ENCODE measurements around the gene AHCY.
"Not testable (repeated sequence)": the region's sequence is repeated elsewhere in the genome, so short reads cannot be mapped to it uniquely, and the experiment has no call there.

Gene AHCY

DNA sequence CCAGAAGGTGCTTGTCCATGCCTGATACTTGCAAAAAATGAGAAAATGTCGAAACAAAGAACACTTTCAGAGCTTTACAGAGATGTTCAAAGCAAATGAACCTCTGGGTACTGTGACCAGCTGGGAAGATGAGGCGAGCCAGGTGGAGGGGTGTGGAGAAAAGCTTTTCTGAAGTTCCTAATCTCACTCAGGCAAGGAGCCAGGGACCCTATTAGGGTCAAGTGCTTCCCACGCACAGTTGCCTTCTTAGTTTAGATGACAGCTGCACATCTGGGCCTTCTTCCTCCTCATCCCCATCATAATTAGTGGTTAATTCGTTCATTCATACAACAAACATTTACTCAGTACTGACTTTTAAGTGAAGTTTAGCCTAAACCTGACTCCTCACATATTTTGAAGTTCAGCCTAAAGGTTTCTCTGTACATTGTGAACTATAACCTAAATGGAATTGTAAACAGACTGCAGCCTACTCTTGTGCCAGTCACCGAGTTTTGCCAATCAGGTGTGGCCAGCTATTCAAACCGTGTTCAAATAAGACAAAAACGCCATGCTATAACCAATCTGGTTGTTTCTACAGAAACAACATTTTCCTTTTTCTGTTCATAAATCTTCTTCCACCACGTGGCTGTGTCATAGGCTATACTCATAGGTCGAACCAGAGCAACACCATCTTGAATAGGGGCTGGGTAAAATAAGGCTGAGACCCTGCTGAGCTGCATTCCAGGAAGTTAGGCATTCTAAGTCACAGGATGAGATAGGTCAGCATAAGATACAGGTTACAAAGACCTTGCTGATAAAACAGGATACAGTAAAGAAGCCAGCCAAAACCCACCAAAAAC lies 19.3 kb upstream of the AHCY start:
- no peak for DNase-seq (ENCODE audit: low spot score)

DNA sequence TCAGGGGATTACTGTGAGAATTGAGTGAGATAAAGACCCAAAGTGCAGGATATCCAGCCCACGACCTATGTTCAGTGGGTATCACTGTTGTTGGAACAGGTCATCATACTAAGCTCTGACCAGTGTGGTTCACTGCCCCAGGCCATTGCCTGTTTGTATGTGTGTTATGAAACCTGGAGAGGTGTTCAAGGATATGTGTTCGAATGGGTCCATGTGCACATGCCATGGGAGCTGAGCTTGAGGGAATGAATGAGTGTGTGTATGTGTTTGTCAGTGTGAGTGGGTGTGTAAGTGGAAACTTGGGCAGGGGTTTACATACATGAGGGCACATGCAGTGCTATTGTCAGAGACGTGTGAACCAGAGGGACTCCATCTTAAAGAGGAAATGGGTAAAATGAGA lies 17.7 kb upstream of the AHCY start:
- DNase-seq (ENCODE audit: low spot score) = no peak

DNA sequence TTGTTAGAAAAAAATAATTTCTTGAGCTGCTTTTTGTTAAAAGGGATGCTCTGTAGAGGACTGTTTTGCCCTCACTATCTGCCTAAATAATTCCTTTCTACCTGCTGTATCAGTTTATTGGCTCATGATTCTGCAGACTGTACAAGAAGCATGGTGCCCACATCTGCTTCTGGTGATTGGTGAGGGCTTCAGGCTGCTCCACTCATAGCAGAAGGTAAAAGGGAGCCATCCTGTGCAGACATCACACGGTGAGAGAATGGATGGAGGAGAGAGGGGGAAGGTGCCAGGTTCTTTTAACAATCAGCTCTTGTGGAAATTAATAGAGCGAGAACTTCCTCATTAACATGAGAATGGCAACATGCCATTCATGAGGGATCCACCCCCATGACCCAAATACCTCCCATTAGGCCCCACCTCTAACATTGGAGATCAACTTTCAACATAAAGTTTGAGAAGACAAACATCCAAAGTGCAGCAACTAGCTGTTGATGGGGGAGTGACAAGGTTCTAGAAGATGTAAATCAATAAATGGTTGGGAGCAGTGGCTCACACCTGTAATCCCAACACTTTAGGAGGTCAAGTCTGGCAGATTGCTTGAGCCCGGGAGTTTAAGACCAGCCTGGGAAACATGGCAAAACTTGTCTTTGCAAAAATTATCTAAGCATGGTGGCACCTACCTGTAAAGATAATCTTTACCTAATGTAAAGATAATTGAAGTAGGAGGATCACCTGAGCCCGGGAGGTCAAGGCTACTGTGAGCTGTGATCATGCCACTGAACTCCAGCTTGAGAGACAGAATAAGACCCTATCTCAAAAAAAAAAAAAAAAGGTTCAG lies 15.7 kb upstream of the AHCY start:
- no peak for DNase-seq (ENCODE audit: low spot score)

DNA sequence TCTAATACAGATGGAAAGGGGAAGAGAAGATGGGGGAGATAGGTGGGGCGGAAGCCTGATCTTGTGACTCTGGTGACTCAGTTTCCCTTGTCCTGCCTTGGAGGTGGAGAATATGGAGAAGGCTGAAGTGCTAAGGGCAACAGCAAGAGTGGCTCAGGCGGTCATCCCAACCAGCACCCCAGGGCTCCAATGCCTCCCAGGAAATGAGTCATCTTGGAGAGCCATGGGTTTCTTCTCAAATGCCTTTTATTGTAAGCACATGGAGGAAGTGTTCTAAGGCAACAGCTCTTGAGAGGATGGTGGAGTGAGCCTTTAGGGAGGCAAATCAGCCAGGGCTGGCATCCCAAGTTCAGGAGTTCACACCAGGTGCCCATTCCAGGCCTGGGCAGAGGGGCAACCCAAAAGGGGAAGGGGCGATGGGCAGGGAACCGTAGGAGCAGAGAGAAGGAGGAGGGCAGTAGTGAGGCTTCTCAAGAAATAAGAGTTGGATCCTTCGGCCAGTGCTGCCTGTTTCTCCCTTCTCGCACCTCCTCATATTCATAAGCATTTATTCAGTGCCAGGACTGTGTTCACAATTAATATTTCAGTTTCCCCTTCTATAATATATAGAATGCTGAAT lies 13.2 kb upstream of the AHCY start:
- DNase-seq (ENCODE audit: low spot score) = no peak

DNA sequence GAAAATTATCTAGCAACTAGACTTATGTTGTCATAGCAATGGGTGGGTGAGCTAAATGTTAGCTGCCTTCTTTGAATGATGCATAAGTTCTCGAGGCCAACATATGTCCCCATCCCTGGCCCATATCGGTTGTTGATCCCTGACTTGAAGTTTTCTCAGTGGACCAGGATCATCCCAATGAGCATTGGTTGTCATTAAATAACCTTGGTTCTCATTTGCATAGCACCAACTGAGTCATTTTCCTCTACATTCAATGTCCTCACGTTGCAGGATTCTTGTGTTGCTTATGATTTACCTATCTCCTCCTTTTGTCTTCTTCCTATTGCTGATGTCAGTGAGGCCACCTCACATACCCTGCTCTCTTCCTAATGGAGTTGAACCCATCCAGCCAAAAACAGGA lies 12.1 kb upstream of the AHCY start:
- DNase-seq (ENCODE audit: low spot score) = no peak

DNA sequence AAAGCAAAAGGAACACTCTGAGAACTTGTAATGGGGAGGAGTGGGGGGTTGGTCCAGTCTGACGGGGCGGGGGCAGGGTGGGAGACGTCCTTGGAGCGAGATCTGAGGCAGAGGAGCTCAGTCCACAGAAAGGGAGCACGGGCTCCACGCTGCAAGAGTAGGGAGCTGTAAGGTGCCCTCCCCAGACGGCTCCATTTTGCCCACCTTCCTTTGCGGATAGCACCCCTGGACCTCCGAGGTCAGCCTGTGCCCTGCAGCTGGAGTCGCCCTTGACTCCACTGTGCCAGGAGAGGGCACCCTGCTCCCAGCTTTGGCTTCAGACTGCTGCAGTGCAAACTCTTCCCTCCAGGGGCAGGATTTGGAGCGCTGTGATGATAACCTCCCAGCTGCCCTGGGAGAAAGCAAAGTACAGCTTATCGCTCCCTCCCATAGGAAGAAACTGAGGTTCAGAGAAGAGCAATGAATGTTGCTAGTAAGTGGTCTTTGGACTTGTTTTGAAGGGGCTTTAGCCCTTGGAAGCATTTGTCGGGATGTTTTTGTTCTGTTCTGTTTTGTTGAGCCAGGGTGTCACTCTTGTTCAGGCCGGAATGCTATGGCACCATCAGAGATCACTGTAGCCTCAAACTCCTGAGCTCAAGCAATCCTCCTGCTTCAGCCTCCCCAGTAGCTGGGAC lies 9.5 kb upstream of the AHCY start:
- DNase-seq (ENCODE audit: low spot score) = peak; percentile 76

DNA sequence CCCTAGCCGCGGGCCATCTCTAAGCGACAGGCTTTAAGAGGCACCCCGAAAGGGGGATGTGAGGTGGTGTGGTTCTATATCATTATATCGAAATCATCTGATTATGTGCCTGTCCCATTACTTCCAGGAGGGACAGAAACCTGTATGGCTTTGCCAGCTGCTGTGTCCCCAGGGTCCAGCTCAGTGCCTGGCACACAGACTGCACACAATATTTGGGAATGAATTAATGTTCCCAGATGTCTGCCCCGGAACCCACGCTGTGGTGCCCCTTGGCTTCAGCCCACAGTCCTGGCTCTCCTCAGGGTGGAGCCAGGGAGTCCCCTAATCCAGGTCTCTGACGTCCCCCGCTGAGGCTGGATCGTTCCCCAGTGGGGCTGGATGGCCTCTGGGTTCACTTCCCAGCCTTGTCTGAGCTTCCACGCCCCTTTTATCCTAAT lies 8.9 kb upstream of the AHCY start:
- DNase-seq (ENCODE audit: low spot score) = no peak

DNA sequence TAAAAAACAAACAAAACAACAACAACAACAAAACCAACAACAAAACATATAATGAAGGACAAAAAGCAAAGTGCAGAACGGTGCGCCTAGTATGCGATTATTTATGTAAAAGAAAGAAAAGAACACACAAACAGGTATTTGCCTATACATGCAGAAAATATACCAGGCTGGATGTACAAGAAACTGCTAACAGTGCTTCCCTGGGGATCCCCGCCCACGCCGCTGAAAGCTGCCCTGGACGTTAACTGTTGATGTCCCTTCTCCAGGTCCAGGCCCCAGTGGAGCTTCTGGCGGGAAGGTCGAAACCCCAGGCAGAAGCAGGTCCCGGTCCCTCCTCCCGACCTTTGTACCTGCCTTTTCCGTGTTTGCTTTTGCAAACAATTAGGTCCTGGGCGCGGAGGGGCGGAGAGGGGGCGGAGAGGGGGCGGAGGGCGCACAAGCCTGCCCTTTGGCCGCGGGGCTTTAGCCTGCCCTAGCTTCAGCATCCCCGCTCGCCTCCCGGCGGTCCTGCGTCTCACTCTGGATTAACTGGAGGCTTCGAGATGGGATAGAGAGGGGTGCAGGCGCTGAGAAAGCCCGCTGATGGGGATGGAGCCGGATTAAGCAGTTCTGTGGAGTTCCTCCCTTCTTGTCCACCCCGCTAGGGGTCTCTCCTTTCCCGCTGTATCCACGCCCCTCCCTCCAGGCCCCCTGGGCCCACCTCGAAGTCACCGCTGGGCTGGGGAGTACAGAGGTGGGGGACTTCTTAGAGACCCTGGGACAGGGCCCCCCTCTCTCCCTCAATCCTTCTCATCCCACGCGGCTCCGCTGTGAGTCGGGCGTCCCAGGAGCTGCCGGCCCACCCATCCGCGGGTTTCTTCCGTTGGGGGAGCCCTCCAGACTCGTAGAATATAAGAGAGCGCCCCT lies 8.2 kb upstream of the AHCY start:
- DNase-seq (ENCODE audit: low spot score) = peak; percentile 87

DNA sequence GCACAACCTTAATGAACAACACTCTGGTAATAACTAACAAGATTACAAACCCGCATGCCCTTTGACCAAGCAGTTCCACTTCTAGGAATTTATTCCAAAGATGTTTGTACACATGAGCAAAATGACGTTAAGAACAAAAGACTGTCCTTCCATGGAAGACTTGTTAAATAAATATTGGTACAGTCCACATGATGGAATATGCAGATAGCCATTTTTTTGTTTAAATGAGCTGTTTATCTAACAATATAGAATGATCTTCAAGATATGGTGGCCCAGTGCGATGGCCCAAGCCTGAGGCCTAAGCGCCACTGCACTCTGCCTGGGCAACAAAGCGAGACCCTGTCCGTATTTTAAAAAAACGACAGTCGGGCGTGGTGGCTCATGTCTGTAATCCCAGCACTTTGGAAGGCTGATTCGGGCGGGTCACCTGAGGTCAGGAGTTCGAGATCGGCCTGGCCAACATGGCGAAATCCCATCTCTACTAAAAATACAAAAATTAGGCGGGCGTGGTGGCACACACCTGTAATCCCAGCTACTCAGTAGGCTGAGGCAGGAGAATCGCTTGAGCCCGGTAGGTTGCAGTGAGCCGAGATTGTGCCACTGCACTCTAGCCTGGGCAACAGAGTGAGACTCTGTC lies 7.4 kb upstream of the AHCY start:
- DNase-seq (ENCODE audit: low spot score) = no peak

DNA sequence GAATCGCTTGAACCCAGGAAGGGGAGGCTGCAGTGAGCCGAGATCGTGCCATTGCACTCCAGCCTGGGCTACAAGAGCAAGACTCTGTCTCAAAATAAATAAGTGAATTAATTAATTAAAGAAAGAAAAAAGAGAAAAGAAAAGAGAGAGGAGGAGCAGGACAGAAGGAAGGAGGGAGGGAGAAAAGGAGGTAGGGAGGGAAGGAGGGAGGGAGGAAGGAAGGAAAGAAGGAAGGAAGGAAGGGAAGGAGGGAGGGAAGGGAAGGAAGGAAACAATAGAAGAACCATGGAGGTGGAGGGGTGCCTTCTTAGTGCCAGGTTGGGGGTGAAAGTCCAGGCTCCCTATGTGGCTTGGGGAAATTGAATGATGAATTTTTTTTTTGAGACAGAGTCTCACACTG lies 6.5 kb upstream of the AHCY start:
- no peak for DNase-seq (ENCODE audit: low spot score)

DNA sequence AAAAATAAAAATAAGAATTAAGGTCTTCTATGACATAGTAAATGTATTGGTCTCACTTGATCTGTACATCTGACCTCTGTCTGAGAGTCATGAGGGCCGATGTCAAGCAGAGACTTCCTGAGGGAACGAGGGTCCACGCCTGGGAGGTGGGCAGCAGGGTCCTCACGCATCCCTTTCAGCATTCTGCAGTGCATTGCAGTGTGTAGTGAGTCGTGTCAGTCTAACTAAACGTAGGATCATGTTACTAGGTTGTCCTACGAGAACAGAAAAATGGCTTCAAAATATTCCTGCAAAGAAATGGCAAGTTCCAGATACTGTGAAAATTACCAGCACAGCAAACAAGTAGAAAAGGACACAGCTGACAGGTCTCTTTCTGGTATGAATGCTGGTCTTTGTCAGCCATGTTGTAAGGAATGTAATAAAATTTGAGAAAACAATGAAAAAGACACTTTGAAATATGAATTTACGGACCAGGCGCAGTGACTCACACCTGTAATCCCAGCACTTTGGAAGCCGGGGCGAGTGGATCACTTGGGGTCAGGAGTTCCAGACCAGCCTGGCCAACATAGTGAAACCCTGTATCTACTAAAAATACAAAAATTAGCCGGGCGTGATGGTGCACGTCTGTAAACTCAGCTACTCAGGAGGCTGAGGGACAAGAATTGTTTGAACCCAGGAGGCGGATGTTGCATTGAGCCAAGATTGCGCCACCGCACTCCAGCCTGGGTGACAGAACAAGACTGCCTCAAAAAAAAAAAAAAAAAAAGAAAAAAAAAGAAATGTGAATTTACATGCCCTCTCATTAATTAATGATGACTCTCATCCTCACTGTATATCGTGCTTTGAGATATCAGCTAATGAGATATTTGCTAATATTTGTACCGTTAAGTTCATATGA lies 2.4 kb upstream of the AHCY start:
- no peak for DNase-seq (ENCODE audit: low spot score)

DNA sequence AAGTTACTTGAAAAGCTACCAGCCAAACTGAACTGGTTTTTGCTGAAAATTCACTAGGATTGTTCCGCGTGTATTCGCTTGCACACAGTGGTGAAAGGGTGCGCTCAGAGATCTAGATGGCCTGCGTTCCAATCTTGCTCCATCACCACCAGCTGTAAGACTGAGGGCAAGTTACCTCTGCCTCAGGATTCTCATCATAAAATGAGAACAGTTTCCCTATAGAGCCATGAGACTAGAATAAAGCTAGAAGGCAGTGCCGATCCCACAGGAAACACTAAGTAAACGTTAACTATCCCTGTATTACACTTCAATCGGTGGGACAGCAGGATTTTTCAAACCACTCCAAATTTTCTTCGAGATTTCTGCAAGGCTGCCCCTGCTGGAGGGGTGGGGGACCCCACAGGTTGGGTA lies 838 bp downstream of the AHCY start:
- no peak for DNase-seq (ENCODE audit: low spot score)

DNA sequence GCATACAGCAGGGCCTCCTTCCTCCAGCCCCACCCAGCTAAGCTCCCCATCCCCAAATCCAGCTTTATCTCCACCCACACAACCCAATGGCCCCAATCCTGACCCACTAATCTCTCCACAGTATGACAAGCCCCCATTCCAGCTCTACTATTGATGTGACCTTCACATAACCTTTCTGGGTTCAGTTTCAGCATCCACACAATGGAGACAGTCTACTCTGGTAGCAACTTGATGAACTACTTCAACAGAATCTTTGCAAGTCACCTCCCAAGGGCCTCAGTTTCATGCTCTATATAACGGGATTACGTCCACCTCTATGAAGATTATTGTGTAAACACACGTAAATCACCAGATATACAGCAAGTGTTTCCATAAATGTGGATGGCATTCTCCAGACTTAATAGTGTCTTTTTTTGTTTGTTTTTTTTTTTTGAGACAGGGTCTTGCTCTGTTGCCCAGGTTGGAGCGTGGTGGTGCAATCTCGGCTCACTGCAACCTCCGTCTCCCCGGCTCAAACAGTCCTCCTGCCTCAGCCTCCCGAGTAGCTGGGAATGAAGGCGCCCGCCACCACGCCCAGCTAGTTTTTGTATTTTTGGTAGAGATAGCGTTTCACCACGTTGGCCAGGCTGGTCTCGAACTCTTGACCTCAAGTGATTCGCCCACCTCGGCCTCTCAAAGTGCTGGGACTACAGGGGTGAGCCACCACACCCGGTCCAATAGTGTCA lies 1.4 kb downstream of the AHCY start:
- DNase-seq (ENCODE audit: low spot score) = no peak

DNA sequence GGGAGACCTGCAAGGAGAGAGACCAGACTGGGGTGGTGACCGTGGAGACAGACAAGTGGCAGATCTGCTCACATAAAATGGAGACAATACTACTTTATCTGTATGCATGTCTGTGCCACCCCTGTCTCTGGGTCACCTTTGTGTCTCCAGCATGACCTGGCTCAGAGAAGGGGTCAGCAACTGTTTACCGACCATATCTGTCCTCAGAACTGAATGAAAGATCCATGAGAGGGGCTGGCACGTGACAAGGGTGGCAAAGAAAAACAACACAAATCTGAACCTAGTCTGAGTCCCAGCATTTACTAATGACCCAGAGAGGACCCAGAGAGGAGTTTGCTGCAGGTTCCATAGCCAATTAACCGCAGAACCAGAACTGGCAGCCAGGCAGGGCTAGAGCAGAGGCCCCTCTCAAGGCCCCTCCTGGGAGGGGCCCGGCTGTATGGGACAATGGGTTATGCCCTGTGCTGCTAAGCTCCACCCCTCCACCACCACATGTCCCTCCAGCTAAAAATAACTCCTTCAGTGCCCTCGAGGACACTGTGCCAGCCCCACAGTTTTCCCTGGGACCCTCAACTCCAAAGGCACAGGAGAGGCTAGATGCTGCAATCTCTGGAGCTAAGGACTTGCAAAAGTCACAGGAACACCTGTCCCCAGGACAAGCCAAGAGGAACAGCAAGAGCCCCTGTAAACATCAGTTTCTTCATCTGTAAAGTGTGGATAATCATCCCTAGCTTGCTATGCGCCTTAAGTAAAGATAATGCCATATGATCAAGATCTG lies 2.2 kb downstream of the AHCY start:
- peak; percentile 71 for DNase-seq (ENCODE audit: low spot score)

DNA sequence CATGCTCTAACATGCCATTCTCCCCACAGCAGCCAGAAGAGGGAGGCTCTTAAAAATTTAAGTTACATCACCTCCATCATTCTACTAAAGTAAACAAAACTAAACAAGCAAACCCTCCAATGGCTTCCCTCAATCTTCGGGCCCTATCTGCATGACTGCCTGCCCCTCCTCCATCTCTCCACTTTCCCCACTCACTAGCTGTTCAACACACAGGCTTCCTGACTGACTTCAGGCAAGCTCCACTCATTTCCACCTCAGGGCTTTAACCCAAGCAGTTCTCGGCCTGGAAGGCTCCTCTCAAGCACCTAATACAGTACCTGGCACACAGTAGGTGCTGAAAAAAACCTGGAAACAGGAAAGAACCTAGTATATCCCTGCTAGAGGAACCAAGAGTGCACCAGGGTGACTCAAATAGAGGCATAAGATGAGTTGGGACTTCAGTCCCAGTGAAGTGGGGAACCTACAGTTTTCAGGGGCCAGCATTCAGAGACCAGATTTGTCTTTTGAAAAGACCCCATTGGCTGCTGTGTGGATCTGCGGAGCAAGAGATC lies 2.8 kb downstream of the AHCY start:
- DNase-seq (ENCODE audit: low spot score) = peak; percentile 92

DNA sequence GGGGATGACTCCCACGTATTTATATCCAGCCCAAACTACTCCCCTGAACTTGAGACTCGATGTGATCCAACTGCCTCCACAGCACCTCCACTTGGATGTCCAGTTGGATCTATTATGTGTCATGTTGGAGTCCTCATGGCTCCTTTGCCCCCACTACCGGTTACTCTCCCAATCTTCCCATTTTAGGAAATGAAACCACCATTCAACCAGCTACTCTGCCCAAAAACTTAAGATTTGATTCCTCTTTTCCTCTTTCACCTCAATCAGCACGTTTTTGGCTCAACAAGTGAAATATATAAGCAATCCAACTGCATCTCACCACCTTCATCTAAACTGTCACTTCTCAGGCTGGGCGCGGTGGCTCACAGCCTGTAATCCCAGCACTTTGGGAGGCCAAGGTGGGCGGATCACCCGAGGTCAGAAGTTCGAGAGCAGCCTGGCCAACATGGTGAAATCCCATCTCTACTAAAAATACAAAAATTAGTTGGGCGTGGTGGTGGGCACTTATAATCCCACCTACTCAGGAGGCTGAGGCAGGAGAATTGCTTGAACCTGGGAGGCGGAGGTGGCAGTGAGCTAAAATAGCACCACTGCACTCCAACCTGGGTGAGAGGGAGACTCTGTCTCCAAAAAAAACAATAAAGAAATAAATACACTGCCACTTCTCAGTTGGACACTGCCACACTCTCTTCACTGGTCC lies 3.4 kb downstream of the AHCY start:
- DNase-seq (ENCODE audit: low spot score) = no peak

DNA sequence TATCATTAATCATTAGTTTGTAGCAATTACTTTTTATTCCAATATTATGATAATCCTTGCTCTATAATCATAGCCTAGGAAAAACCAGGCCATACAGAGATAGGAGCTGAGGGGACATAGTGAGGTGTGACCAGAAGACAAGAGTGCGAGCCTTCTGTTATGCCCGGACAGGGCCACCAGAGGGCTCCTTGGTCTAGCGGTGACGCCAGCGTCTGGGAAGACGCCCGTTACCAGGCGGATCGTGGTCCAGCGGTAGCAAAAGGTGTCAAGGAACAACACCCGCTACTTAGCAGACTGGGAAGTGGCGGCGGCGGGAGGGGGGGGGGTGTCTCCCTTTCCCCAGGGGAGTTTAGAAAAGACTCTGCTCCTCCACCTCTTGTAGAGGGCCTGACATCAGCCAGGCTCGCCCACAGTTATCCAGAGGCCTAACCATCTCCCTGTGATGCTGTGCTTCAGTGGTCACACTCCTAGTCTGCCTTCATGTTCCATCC lies 4.8 kb downstream of the AHCY start:
- not testable (repeated sequence) for DNase-seq (ENCODE audit: low spot score)
